Esophagus squamous epithelium (tissue), 4 donors: ENCODE data around the gene NEDD8.

Experiments used
- POLR2A ChIP-seq, 4 donors: fragments of 450-650 bp; IDR thresholded peaks; one replicate each; pipeline ENCODE4 v1.6.1; 2017; ENCODE audit warnings: antibody characterized with exemption in 4 of 4, mild to moderate bottlenecking in 4 of 4, moderate library complexity in 3 of 4
- TF ChIP-seq, protein P1 (sequence below), 6 experiments: fragments of 450-650 bp in 4 of 6; fragments of 200-600 bp in 2 of 6; sonication (generic) in 2 of 6; IDR thresholded peaks; one replicate each; pipeline ENCODE4 v1.5.1; 2016 to 2019; ENCODE audit warnings: antibody characterized with exemption in 6 of 6, mild to moderate bottlenecking in 4 of 6, moderate library complexity in 4 of 6

- no peak for TF ChIP-seq POLR2A (IDR thresholded peaks at IDR 0.05)
- TF ChIP-seq, protein P1, sequence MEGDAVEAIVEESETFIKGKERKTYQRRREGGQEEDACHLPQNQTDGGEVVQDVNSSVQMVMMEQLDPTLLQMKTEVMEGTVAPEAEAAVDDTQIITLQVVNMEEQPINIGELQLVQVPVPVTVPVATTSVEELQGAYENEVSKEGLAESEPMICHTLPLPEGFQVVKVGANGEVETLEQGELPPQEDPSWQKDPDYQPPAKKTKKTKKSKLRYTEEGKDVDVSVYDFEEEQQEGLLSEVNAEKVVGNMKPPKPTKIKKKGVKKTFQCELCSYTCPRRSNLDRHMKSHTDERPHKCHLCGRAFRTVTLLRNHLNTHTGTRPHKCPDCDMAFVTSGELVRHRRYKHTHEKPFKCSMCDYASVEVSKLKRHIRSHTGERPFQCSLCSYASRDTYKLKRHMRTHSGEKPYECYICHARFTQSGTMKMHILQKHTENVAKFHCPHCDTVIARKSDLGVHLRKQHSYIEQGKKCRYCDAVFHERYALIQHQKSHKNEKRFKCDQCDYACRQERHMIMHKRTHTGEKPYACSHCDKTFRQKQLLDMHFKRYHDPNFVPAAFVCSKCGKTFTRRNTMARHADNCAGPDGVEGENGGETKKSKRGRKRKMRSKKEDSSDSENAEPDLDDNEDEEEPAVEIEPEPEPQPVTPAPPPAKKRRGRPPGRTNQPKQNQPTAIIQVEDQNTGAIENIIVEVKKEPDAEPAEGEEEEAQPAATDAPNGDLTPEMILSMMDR (IDR thresholded peaks at IDR 0.05) = no peak
These were observed 15.3 kb upstream of the NEDD8 start for GRCh38 chr14:24247422-24247821.
